PC-9 (cell line): ENCODE results near the gene SLC6A17. TPM values are rescaled to one million over a fixed set of nuclear protein-coding genes. Genes with fewer than 3 reads are reported as not detected.

Source experiments
- BruUV-seq: library from RNA; stranded (reverse); fragments of 400-500 nt; replicated peaks from 2 replicates; lab custom pipeline; 2021; lab: Mats Ljungman, UMichigan
- CTCF ChIA-PET: fragments of 300-600 bp; sonication (Branson Sonifier 250); formaldehyde crosslinking; loops from one replicate; lab custom pipeline; 2022; ENCODE audit warnings: antibody characterized with exemption; lab: Charles Lee
- POLR2A ChIA-PET: fragments of 300-600 bp; sonication (Branson Sonifier 250); formaldehyde crosslinking; loops from one replicate; lab custom pipeline; 2022; ENCODE audit warnings: antibody characterized with exemption; ENCODE audit not compliant: unreplicated experiment; lab: Charles Lee
- DNase-seq, 2 experiments: peaks; one replicate each; pipeline versions ENCODE4 v3.0.0 to v3.0.0-alpha.2; 2015 to 2022; ENCODE audit warnings: mixed read lengths in 1 of 2
- H2AFZ ChIP-seq: fragments of 200-600 bp; sonication (generic); 2 replicates; pipeline ENCODE4 v1.8.1; 2017; ENCODE audit warnings: antibody characterized with exemption
- H3F3A ChIP-seq: fragments of 200-600 bp; sonication (generic); 2 replicates; pipeline ENCODE4 v1.8.1; 2017; ENCODE audit warnings: antibody characterized with exemption, mild to moderate bottlenecking, low read depth; ENCODE audit not compliant: insufficient read depth
- H3K27ac ChIP-seq: fragments of 200-600 bp; sonication (generic); 2 replicates; pipeline ENCODE4 v1.6.1; 2016; ENCODE audit warnings: mixed run types
- H3K27me3 ChIP-seq: fragments of 200-600 bp; sonication (generic); 2 replicates; pipeline ENCODE4 v1.6.1; 2016; ENCODE audit warnings: low read depth, mixed run types; ENCODE audit not compliant: insufficient read depth
- H3K36me3 ChIP-seq: fragments of 200-600 bp; sonication (generic); 2 replicates; pipeline ENCODE4 v1.6.1; 2016; ENCODE audit warnings: low read depth, mixed run types
- H3K4me1 ChIP-seq: fragments of 200-600 bp; sonication (generic); replicated peaks from 2 replicates; pipeline ENCODE4 v1.6.1; 2016; ENCODE audit warnings: mixed run types; ENCODE audit not compliant: insufficient read depth
- H3K4me2 ChIP-seq: fragments of 200-600 bp; sonication (generic); 2 replicates; pipeline ENCODE4 v1.6.1; 2017; ENCODE audit warnings: mixed run types
- H3K4me3 ChIP-seq: fragments of 200-600 bp; sonication (generic); 2 replicates; pipeline ENCODE4 v1.6.1; 2016; ENCODE audit warnings: mixed run types
- H3K79me2 ChIP-seq: fragments of 200-600 bp; sonication (generic); 2 replicates; pipeline ENCODE4 v1.6.1; 2017; ENCODE audit warnings: low read depth, mixed run types
- H3K9me2 ChIP-seq: fragments of 200-600 bp; sonication (generic); 2 replicates; pipeline ENCODE4 v1.8.1; 2017; ENCODE audit warnings: mild to moderate bottlenecking; ENCODE audit not compliant: insufficient read depth
- H3K9me3 ChIP-seq: fragments of 200-600 bp; sonication (generic); 2 replicates; pipeline ENCODE4 v1.8.1; 2016; ENCODE audit warnings: low read depth; ENCODE audit not compliant: insufficient read depth
- H4K20me1 ChIP-seq: fragments of 200-600 bp; sonication (generic); 2 replicates; pipeline ENCODE4 v1.8.1; 2017; ENCODE audit not compliant: insufficient read depth
- CTCF ChIP-seq: fragments of 200-600 bp; sonication (generic); conservative IDR thresholded peaks from 2 replicates; pipeline ENCODE4 v1.6.1; 2017; ENCODE audit warnings: mixed run types, antibody characterized with exemption, mild to moderate bottlenecking, moderate library complexity
- EZH2 ChIP-seq: fragments of 200-600 bp; sonication (generic); IDR thresholded peaks from 2 replicates; pipeline ENCODE4 v1.8.0; 2017; ENCODE audit warnings: antibody characterized with exemption, low read depth
- intact Hi-C: fragments of 100-400 bp; cut with micrococcal nuclease; formaldehyde crosslinking; loops from one replicate; pipeline ENCODE4 v1.10.0; 2022; ENCODE audit not compliant: unreplicated experiment
- total RNA-seq: library from RNA; stranded (reverse); gene quantifications from 2 replicates; pipeline ENCODE4 v1.2.3, GENCODE V29; 2021

The SLC6A17 gene
- total RNA-seq, 1 experiment from 2014 or later: 4.5 TPM

- Histone ChIP-seq H3K27me3 (peaks cover 4% of the 10 kb centered on the region; the same call in 1 of the 2 replicates), H3K4me2 (no peak overlapping the region), H3K4me1 (peaks cover 10% of the 10 kb centered on the region), H4K20me1 (no peaks in the 10 kb centered on the region; the same call in 1 of the 2 replicates), H3F3A (no peaks in the 10 kb centered on the region; the same call in 1 of the 2 replicates), H2AFZ (no peak overlapping the region), H3K27ac (no peak overlapping the region), H3K36me3 (no peaks in the 10 kb centered on the region), H3K9me2 (no peaks in the 10 kb centered on the region), H3K79me2 (no peaks in the 10 kb centered on the region), H3K4me3 (no peak overlapping the region), H3K9me3 (no peaks in the 10 kb centered on the region)
- TF ChIP-seq CTCF (no peak), EZH2 (no peak)
- intact Hi-C loops: no loop called here
- ChIA-PET CTCF (no interaction called here), POLR2A (no interaction called here)
- no TSS peak for BruUV-seq
- no peak for DNase-seq
Observed at GRCh38 chr1:110160538-110161100, 10.3 kb downstream of the SLC6A17 start.

GRCh38 chr1:110161165-110161564 lies 10.9 kb downstream of the SLC6A17 start:
- intact Hi-C loops: no loop called here
- H2AFZ ChIP-seq: no peak overlapping the region
- no peak overlapping the region for H3K4me3 ChIP-seq
- BruUV-seq: no TSS peak
- peaks cover 4% of the 10 kb centered on the region; the same call in 1 of the 2 replicates for H3K27me3 ChIP-seq
- H3F3A ChIP-seq: no peaks in the 10 kb centered on the region; the same call in 1 of the 2 replicates
- no peak overlapping the region for H3K27ac ChIP-seq
- H3K9me2 ChIP-seq: no peaks in the 10 kb centered on the region
- no peaks in the 10 kb centered on the region for H3K79me2 ChIP-seq
- H3K9me3 ChIP-seq: no peaks in the 10 kb centered on the region
- no peak for DNase-seq
- H4K20me1 ChIP-seq: no peaks in the 10 kb centered on the region; the same call in 1 of the 2 replicates
- no peak overlapping the region for H3K4me2 ChIP-seq
- no peak for TF ChIP-seq CTCF
- no peak for TF ChIP-seq EZH2
- no peaks in the 10 kb centered on the region for H3K36me3 ChIP-seq
- CTCF ChIA-PET: interaction anchor here (0.9 kb wide), 1 partner anchor 11 kb away, joined by 3 read pairs; the partner anchor contains the start of gene SLC6A17
- peaks cover 10% of the 10 kb centered on the region for H3K4me1 ChIP-seq
- POLR2A ChIA-PET: interaction anchor here (0.7 kb wide), 1 partner anchor 108 kb away, joined by 3 read pairs; no protein-coding TSS in a partner anchor

GRCh38 chr1:110161849-110162248 lies 11.6 kb downstream of the SLC6A17 start:
- DNase-seq: no peak
- H3F3A ChIP-seq: no peaks in the 10 kb centered on the region; the same call in 1 of the 2 replicates
- intact Hi-C loops: no loop called here
- no peaks in the 10 kb centered on the region for H3K9me3 ChIP-seq
- ChIA-PET CTCF (interaction anchor here (0.6 to 0.9 kb wide), 2 partner anchors 12 to 171 kb away, joined by 3 to 7 read pairs; partner anchors contain the start of gene SLC6A17), POLR2A (interaction anchor here (0.7 kb wide), 1 partner anchor 108 kb away, joined by 3 read pairs; no protein-coding TSS in a partner anchor)
- peaks cover 4% of the 10 kb centered on the region; the same call in 1 of the 2 replicates for H3K27me3 ChIP-seq
- no peaks in the 10 kb centered on the region for H3K9me2 ChIP-seq
- no TSS peak for BruUV-seq
- TF ChIP-seq CTCF: no peak
- TF ChIP-seq EZH2: no peak
- no peak overlapping the region for H3K4me3 ChIP-seq
- H3K4me1 ChIP-seq: peaks cover 10% of the 10 kb centered on the region
- H4K20me1 ChIP-seq: no peaks in the 10 kb centered on the region
- H3K79me2 ChIP-seq: no peaks in the 10 kb centered on the region
- H3K4me2 ChIP-seq: no peak overlapping the region
- H3K27ac ChIP-seq: no peak overlapping the region
- no peak overlapping the region for H2AFZ ChIP-seq
- no peaks in the 10 kb centered on the region for H3K36me3 ChIP-seq
